ENCODE results near the gene ZFAND3.

ZFAND3 gene

GRCh38 chr6:37819177-37819801, at the start of gene ZFAND3:
Gene ZFAND3 (plus strand): TSS chr6:37819727. CDS start chr6:37819946, 219 bp downstream.
- DNase-seq, result peak; percentile 93

GRCh38 chr6:37774028-37774680, 45.4 kb upstream of the ZFAND3 start:
- DNase-seq, result no peak

- DNase-seq, result no peak
Measured at GRCh38 chr6:37776566-37776965, 43.0 kb upstream of the ZFAND3 start.

- no peak for DNase-seq
Measured at GRCh38 chr6:37777272-37777834, 42.2 kb upstream of the ZFAND3 start.

DNA sequence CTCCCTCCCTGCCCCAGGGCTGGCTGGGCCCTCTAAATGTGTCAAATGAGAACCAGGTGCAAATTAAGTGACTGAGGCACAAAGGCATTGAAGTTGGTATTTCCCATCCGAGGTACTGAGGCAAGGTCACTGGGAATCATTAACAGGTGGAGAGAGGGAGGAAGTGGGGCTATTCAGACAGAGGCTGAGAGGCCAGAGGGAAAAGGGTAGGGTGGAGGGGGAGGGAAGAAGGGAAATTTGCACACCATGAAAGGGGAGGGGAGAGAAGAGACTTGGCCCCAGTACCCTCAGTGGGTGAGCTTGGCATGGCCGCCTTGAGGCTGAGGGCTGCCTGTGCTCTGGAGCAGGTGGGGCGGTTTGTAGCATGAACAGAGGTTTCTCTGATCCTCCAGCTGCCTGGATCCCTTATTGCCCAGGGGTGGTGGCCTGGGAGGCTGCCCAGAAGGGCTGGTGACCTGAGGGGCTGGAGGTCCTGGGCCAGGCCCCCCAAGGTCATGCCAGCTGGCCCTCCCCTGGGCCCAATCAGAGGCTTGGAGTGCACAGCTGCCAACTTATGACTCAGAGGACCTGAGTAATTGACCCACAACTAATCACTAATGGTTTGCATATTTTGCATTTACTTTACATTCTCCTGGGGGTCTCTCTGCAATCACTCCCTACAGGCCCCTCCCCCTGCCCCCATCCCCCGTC, 40.3 kb upstream of the ZFAND3 start:
- no peak for DNase-seq

DNA sequence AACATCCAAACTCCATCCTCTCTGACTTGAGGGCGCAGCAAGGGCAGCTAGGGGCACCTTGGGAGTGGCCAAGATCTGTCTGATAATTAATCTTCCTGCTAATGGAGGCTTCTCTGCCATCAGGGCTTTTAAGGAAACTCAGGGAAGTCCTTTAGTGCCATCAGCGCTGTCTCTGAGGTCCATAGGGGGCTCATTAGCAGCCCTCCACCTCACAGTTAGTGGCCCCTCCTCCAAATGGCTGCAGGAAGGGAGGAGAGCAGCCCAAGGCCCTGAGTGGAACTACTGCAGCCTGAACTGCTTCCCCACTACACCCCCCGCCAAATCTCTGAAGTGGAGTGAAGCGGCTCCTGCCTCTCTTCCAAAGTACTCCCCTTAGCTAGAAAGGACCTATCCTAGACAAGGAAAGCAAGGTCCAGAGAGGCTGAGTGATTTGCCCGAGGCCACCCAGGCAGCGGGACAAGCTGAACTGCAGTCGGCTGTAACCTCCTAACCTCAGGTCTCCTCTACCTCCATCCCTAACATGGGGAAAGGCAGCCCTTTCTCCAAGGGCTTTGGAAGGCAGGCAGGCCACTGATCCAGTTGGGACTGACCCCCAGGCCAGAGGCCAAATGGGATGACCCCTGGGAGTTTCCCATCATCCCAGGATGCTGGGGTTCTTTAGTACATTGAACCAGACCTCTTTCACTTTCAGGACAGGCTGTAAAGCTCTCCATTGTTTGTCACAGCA, 39.5 kb upstream of the ZFAND3 start:
- DNase-seq, result no peak

DNA sequence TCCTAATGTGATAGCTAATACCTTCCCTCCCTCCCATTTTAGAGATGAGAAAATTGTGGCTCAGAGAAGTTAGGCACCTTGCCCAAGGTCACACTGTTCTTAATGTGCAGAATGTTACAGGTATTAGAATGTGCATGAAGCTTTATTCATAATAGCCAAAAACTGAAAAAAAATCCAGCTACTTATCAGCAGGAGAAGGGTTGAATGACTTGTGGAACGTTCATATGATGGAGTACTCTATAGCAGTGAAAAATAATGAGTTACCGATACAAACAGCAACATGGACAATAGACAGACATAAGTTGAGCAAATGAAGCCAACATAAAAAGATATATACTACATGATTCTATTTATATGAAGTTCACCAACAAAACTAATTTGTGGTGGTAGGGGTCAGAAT, 37.7 kb upstream of the ZFAND3 start:
- DNase-seq, result no peak

- no peak for DNase-seq
Measured at GRCh38 chr6:37783025-37783855, 36.3 kb upstream of the ZFAND3 start.

- no peak for DNase-seq
Measured at GRCh38 chr6:37783856-37784584, 35.5 kb upstream of the ZFAND3 start.

GRCh38 chr6:37784585-37784967, 35.0 kb upstream of the ZFAND3 start:
- peak; percentile 19 for DNase-seq

DNA sequence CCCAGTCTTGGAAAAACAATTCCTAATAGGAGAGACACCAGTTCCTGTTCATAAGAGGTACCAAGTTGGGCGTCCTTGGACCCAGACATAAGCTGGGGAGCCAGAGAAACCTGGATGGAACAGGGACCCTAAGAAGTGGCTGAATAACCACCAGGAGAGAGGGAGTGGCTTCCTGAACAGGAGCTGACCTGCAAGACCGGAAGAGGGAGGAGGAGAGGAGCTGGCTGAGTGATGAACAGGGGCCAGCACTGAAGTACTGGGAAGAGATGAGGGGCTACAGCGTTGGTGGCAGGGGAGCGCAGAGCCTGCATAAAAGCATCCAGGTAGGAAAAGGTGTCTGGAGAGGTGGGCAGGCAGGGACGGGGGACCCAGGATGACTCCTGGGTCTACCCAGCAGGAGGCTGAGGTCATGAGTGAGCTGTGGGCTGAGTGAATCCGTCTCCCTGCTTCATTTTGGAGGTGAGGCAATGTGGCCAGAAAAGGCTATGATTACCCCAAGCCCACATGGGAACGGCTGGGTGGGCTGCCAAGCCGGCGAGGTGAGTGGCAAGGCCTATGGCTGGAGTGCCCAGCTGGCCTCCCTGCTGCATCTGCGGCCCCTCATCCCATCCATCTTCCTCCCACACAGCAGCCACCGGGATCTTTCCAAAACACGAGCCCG, 34.4 kb upstream of the ZFAND3 start:
- DNase-seq, result no peak

GRCh38 chr6:37785663-37786270, 33.8 kb upstream of the ZFAND3 start:
- no peak for DNase-seq

DNA sequence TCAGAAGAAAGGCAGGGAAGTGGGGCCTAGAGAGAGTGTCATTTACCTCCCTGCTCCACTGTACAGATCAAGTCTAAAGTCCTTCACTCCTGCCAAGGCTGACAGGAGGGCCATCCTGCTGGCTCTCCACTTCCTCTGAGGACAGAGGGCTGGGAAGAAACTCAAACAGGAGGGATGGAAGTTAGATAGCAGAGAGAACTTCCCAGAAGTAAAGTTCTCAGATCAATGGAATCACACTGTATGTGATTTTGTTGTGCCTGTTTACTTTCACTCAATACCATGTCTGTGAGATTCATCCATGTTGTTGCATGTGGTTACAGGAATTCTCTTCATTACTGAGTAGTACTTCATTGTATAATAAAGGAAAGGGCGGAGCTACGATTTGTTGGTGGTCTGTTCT, 32.3 kb upstream of the ZFAND3 start:
- no peak for DNase-seq

- no peak for DNase-seq
Measured at GRCh38 chr6:37788259-37788658, 31.3 kb upstream of the ZFAND3 start.

DNA sequence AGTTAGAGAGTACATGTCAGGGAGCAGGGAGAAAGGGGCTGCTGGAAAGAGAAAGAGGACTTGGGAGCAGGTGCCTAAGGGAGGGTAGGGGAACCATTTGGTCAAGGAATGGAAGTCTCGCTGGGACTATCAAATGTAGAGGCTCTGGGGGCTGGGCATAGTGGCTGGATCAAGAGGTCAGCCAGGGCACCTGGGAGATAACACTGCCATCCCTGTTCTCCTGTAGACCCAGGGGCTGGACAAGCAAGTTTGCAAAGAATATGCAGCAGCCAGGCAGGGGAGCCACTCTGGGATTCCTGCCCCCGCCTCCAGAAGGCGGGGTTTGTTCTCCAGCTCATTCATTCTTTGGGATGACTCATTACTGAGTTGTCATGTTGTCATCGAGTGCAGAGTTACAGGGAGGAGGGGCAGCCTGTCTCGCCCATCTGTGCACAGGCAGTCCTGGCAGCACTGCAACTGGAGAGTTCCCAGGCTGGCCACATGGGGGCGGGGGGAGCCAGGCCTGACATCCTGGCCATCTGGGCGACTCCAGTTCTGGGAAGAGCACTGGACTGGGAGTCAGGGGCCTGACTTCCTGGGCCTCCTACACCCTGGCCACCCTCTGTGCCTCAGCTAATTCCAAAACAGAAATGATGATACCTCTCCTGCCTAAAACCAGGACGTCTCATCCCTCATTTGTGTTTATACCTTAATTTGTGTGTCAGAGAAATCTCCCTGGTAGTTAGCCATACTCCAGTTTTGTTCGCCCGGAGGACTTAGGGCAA, 28.2 kb upstream of the ZFAND3 start:
- peak; percentile 78 for DNase-seq

GRCh38 chr6:37792457-37793033, 27.0 kb upstream of the ZFAND3 start:
- no peak for DNase-seq

DNA sequence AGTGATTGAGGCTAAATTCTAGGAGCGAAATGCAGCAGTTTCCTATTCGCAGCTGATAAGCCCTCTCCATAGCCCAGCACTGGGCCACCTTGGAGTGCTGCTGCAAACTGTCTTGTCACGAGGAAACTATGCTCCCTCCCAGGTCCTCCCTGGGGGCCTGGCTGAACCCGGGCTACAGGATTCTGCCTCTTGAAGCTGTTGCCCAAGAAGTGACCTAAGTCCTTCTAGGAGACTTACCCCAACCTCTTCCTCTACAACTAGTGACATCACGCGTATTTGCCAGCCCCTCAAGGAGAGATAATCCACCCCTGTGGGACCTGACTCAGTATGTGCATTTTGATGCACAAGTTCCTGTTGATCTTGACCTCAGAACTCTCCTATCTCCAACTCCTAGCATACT, 26.5 kb upstream of the ZFAND3 start:
- no peak for DNase-seq

- no peak for DNase-seq
Measured at GRCh38 chr6:37794825-37795224, 24.7 kb upstream of the ZFAND3 start.
